ENCODE results near the gene FANCD2OS. TPM values are rescaled to one million over a fixed set of nuclear protein-coding genes. Genes with fewer than 3 reads are reported as not detected.
A peak's percentile ranks its signal among the peaks of the same experiment; 100 is the strongest.
"Not testable (repeated sequence)": the region's sequence is repeated elsewhere in the genome, so short reads cannot be mapped to it uniquely, and the experiment has no call there.

FANCD2OS gene
- polyA plus RNA-seq (ENCODE audit: insufficient read length in 12 of 12), result under 1 TPM in 1 of 12 donors, not detected in 11; 0.56 TPM
- long read RNA-seq, donor 1, partial matches to known transcripts, result 14 of 14 reads
- long read RNA-seq, donor 1, other reads (novel, unspliced or antisense), result 0 of 14 reads
- long read RNA-seq, donor 2, result 0 reads
- long read RNA-seq, donor 3, result 0 reads
- long read RNA-seq, donor 4, result 0 reads
- long read RNA-seq, donor 5, partial matches to known transcripts, result 783 of 830 reads
- long read RNA-seq, donor 5, other reads (novel, unspliced or antisense), result 47 of 830 reads
- long read RNA-seq, donor 6, result 0 reads
- long read RNA-seq, donor 7, result 0 reads
- long read RNA-seq, donor 8, result 0 reads
- long read RNA-seq, donor 9, partial matches to known transcripts, result 372 of 382 reads
- long read RNA-seq, donor 9, other reads (novel, unspliced or antisense), result 10 of 382 reads
- long read RNA-seq, donor 10, result 0 reads
- long read RNA-seq, donor 11, result 0 reads

GRCh38 chr3:10108091-10108490 is at the start of gene FANCD2OS:
Gene FANCD2OS, minus strand, starts transcription at chr3:10108255. Its CDS starts 3,481 bp downstream, at chr3:10104774.
- DNase-seq, result no peak

- peak; percentile 60 for DNase-seq
These were observed 49.0 kb upstream of the FANCD2OS start for GRCh38 chr3:10157031-10157430.

GRCh38 chr3:10155658-10156057 is 47.6 kb upstream of the FANCD2OS start:
- DNase-seq, result no peak

GRCh38 chr3:10155123-10155472 is 47.0 kb upstream of the FANCD2OS start:
- DNase-seq, result no peak

GRCh38 chr3:10154335-10155122 is 46.5 kb upstream of the FANCD2OS start:
- no peak for DNase-seq

- DNase-seq, result no peak
These were observed 42.9 kb upstream of the FANCD2OS start for GRCh38 chr3:10150987-10151386.

GRCh38 chr3:10149226-10149625 is 41.2 kb upstream of the FANCD2OS start:
- no peak for DNase-seq

- no peak for DNase-seq
These were observed 37.6 kb upstream of the FANCD2OS start for GRCh38 chr3:10145685-10146084.

- DNase-seq, result no peak
These were observed 34.9 kb upstream of the FANCD2OS start for GRCh38 chr3:10142707-10143560.

GRCh38 chr3:10140996-10141546 is 33.0 kb upstream of the FANCD2OS start:
- DNase-seq, result no peak

GRCh38 chr3:10137178-10137577 is 29.1 kb upstream of the FANCD2OS start:
- no peak for DNase-seq

GRCh38 chr3:10136426-10137005 is 28.5 kb upstream of the FANCD2OS start:
- DNase-seq, result no peak

GRCh38 chr3:10135872-10136271 is 27.8 kb upstream of the FANCD2OS start:
- not testable (repeated sequence) for DNase-seq

- no peak for DNase-seq
These were observed 14.7 kb upstream of the FANCD2OS start for GRCh38 chr3:10122724-10123123.

GRCh38 chr3:10121064-10121463 is 13.0 kb upstream of the FANCD2OS start:
- DNase-seq, result no peak

- DNase-seq, result no peak
These were observed 11.3 kb upstream of the FANCD2OS start for GRCh38 chr3:10119376-10119775.

GRCh38 chr3:10116928-10117327 is 8.9 kb upstream of the FANCD2OS start:
- DNase-seq, result no peak

GRCh38 chr3:10116138-10116460 is 8.0 kb upstream of the FANCD2OS start:
- DNase-seq, result no peak

- DNase-seq, result peak; percentile 95
These were observed 7.5 kb upstream of the FANCD2OS start, which contains the start of gene BRK1 for GRCh38 chr3:10115326-10116137. Gene BRK1, plus strand, starts transcription at chr3:10115675. Its CDS starts 27 bp downstream, at chr3:10115702.

GRCh38 chr3:10106919-10107318 is 1.1 kb downstream of the FANCD2OS start:
- no peak for DNase-seq
